GM19238 (cell line): ENCODE measurements around the gene ERGIC3.

ENCODE experiments used
- DNase-seq: peaks from one replicate; pipeline ENCODE4 v3.0.0; 2011; ENCODE audit warnings: low spot score; ENCODE audit not compliant: insufficient read length

The ERGIC3 gene

DNA sequence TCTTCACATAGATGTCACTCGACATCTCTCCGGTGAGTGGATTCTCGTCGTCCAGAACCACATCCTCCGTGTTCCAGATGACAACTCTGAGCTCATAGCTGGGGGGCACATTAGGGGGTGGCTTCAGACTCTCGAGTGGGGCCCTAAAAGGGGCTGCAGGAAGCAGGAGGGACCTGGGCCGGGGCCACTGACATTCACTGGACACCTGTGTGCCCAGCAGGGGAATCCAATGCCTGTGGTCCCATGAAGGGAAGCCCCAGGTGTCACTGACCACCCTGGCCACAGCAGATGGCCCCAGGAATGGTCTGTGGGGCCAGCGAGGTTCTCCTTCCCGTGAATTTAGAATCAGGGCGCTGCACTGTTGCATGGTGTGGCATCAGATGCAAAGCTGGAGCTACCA is 18.7 kb downstream of the ERGIC3 start:
- DNase-seq, result no peak

DNA sequence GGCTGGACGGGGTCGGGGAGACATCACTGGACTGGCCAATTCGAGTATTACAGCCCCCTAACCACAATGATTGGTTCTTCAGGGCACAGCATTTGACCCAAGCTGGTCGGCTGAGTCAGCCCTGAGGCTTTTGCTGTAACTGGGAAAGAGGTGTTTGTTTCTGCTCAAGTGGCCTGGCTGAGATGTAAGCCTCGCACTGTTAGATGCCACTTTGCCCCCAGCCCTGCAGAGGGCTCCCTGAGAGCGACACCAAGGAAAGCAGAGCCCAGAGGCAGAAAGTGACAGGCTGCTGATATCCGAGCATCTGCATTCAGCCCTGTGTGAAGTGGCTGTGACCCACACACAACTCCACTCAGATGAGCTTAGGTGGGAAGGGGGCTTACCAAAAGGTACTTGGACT is 19.4 kb downstream of the ERGIC3 start:
- DNase-seq, result no peak

DNA sequence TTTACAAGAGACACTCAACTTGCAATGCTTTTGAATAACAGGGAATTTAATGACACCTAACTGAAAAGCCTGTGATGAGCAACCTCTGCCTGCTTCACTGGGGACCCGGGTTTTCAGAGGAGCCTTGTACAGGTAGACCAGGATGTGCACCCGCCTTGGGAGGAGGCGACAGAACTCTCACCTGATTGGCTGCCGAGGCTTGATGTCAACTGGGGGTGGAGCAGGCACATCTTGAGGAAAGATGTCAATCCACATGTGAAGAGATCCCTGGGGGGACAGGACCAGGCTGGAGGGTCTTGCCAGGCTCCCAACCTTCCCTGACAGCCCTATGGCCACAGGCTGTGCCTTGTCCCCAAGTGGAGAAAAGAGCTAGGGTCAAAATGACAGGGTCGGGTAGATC is 19.8 kb downstream of the ERGIC3 start:
- no peak for DNase-seq

DNA sequence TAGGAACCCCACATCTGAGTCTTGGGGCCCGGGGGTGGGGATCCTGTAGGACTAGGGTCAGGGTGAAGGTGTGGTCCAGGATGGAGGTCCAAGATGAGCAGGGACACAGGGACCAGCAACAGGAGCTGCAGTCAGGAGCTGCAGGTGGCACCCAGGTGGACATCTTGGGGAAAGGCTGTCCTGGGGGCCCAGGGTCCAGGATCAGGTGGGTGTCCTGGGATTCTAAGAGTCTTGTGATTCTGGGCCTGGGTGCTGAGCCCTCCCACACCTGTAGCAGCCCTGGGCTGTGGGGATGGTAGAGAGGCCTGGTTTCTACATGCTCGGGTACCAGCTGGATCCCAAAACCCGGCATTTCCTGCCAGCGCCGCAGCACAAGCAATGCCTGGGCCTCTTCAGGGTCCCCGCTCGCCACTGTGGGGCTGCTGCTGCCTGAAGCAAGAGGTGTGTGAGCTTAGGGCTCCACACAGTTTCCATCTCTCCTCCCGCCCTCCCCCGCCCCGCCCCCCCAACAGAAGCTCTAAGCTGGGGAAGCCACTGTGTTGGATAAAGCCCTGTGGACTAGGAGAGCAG is 20.7 kb downstream of the ERGIC3 start:
- DNase-seq, result no peak

DNA sequence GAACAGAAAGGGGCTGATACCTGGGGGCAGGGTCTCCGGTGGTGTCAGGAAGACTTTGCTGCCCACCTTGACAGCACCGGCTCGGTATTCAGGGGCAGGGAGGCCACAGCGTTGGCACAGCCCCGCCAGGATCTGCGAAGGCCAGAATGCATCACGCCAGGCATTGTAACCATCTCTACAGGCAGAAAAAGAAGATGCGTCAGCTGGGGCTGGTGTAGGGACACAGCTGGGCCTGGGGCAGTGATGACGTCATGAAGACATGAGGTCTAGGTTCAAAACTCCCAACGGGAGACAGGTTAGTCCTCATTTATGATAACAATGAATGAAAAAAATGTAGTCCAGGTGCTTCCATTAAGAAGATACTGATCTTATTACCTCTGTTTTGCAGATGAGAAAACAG is 22.0 kb downstream of the ERGIC3 start:
- DNase-seq, result no peak

DNA sequence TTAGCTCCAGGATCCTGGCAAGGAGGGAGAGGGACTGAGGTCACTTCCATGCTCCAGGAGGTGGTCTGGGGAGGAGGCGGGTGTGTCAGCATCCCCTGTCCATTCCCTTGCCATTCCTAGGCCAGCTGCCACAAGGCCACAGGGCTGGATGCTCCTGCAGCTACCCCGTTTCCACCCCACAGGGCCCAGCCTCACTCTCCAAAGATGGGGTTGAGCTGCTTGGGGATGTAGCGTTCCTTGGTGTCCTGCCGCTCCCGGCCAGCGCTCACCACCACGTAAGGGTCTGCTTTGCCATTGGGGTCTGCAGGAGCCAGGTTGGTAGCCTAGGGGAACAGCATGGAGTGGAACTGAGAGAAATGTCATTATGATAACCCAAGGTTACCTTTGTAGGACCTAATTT is 23.0 kb downstream of the ERGIC3 start:
- DNase-seq, result no peak

DNA sequence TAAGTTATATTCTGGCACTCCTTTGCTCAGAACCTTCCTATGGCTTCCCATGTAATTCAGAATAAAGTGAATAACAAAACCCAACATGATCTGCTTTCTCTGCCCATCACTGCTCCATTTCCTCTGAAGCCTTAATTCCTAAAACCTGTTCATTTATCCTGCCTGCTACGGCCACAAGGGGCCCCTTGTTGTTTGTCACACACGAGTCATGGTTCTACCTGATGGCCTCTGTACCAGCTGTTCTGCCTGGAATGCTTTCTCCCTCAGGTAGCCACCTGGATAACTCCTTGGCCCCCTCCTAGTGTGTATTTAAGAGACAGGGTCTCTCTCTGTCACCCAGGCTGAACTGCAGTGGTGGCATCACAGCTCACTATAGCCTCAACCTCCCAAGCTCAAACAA is 26.8 kb downstream of the ERGIC3 start:
- no peak for DNase-seq

DNA sequence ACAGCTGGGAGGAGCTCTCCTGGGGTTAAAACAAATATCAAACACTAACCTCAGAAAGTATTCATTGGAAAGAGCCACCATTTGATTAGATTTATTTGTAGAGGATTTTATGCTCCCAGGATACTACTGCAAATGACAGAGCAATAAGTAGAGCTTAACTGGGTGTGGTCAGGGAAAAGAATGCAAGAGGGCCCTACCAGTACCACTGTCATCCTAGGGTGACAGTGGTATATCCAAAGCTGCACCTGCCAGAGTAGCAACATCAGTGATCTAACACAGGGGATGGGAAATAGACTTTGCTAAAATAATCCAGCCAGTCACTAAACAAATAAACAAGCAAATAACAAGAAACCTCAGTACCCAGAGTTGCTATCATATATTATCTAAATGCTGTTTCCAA is 29.7 kb downstream of the ERGIC3 start:
- DNase-seq, result no peak

DNA sequence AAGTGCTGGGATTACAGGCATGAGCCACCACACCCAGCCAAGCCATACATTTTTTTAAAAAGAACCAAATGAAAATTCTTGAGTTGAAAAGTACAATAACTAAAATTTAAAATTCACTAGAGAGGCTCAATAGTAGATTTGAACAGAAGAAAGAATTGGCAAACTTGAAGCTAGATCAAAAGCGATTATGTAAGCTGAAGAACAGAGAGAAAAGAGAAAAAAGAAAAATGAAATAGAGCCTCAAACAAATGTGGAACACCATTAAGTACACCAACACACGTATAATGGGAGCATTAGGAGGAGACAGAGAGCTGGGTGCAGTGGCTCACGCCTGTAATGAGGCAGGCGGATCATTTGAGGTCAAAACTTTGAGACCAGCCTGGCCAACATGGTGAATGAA is 31.0 kb downstream of the ERGIC3 start:
- DNase-seq, result no peak

DNA sequence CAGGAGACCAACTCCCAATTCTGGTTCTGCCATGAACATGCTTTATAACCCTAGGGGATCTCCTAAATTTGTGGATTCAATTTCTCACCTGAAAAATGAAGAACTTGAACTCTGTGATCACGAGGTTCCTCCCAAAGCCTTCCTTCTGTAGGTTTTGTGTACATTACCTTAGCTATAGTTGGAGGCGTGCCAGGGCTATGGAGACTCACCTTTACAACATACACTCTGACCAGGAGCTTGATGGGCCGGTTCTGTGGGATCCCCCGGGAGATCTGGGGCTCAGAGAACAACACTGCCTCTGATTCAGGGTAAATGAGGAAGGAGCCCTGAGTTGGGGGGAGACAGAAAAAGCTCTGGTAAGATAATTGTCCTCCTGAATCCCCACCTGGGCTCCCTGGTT is 34.1 kb downstream of the ERGIC3 start:
- DNase-seq, result no peak

DNA sequence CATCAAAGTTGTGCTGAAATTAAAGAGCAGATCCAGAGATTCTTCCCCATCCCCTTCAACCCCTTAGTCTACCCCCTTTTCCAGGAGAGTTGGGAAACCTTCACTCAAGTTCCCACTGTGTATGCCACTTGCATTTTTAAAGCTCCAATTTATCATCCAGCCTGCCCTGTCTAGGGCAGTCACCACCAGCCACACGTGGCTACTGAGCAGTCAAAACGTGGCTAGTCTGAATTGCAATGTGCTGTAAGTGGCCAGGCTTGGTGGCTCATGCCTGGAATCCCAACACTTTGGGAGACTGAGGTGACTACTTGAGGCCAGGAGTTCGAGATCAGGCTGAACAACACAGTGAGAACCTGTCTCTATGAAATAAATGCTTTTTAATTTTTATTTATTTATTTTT is 34.9 kb downstream of the ERGIC3 start:
- DNase-seq, result no peak

DNA sequence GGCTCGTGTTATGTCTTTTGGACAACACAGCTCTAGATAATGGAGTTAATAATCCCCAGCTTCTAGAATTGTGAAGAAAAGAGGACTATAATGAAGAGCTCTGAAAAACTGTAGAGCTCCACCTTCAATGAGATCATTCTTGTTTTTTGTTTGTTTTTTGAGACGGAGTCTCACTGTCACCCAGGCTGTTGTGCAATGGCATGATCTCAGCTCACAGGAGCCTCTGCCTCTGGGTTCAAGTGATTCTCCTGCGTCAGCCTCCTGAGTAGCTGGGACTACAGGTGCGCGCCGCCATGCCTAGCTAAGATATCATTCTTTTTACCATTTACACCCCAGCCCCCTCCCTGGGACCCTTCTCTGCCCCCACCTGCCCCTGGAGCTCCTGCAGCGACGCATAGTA is 36.6 kb downstream of the ERGIC3 start:
- DNase-seq, result no peak

DNA sequence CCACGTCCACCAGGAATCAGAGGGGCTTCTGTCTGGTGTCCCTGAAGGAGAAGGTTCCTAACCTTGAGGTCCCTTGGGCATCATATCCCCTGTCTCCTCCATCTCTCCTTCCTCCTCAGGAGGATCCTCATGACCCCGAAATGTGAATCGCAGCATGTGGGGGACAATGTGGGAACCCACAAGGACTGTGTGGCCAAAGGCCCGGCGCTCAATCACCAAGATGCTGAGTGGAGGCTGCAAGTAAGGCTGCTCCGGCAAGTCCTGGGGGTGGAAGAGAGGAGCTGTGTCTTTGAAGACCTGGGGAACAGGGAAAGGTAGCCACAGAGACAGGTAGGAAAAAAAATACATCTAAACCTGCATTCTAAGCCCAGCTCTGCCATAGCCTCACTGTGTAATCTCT is 37.3 kb downstream of the ERGIC3 start:
- DNase-seq, result no peak

DNA sequence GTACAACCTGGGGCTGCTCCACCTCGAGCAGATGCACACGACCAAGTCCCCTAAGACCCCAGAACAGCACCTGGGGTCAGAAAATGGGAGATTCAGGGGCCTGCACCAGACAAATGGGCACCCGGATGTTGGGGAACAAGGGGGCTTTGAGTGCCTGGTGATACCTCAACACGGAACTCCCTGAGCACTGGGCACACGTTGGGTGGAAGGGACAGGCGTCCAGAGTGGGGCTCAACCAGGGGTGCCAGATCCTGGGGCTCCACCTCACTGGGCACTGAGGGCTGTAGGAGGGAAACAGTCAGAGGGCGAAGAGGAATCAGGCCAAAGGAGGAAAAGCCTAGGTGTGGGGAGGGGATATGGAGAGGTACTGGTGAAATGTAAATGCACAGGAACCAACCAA is 40.3 kb downstream of the ERGIC3 start:
- DNase-seq, result no peak

DNA sequence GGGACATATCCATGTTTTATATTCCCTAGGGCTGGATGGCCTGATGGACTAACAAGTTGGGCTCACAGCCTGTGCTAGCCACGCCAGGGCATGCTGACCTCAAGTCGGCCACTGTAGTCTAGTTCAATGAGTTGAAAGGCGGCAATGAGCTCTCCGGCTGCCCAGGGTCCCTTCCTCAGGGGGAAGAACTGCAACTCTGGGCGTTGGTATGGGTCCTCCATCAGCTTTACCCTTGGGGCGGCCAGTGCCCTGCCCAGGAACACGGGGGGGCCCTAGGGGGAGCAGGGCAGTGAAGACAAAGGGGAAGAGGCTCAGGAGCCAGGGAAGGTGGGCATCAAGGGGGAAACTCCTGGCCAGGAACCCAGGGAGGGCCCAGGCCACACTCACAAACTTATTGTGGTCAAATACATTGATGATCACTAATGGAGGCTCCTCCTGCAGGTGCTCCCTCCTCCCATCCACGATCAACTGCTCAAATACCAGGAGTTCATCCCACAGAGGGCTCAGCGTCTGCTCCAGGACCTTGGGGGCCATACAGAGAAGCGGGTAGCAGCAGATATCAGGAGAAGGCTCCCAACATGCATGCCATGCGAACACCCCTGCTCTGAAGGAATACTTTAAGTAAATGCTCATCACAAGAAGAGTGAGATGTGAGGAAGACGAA is 41.0 kb downstream of the ERGIC3 start:
- DNase-seq, result no peak

DNA sequence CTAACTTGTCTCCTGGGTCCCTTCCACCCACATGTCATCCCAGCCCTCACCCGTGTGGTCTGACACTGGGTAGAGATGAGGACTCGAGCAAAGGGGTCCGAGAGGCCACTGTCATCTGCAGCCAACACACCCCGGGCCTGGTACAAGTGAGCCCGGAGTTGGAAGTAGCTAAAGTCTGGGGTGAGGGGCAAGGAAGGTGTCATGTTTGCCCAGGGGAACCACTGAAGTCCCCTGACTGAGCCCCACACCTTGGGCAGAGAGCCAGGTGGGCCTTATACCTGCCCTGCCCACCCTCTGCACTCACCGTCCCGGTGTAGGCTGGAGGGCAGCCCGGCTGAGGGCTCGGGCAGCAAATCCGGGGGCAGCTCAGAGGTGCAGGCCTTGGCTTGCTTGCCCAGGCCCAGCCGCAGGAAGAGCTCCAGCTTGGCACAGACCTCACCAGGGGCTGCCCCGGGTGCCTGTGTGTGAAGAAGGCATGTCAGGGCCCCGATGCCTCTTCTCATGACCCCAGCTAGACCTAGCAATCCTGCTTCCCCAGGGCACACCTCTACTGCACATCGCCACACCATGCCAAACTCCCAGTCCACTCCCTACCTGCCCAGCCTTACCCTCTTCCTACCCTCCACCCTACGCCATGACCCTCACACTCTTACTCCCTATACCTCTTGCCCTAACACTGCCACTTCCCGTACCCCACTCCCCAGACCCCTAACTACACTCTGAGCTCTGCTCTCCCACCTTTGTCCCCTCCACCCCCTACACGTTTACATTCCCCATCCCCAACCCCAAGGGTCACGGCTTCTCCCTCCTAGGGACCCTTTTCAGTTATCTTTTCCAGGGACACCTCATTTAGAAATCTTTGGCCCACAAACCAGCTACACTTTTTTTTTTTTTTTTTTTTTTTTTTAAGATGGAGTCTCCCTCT is 42.0 kb downstream of the ERGIC3 start:
- no peak for DNase-seq

DNA sequence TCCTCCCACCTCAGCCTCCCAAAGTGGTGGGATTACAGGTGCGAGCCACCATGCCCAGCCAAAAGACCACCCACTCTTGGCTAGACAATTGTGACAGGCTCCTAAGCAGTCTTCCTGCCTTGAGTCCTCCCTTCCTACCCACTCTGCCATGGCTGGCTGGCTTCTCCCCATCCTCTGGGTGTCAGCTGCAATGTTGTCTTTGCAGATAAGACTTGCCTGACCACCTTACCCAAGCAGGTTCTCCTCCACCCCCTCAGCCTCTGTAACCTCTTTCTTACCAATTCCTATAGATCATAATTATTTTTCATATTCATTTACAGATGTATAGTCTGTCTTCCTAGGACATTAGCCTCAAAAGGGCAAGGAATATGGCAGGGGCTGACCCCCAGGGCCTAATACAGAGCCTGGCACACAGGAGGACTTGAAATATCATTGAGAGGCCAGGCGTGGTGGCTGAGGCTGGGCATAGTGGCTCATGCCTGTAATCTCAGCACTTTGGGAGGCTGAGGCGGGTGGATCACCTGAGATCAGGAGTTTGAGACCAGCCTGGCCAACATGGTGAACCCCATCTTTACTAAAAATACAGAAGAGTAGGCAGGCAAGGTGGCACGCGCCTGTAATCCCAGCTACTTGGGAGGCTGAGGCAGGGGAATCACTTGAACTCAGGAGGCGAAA is 45.0 kb downstream of the ERGIC3 start:
- DNase-seq, result no peak

DNA sequence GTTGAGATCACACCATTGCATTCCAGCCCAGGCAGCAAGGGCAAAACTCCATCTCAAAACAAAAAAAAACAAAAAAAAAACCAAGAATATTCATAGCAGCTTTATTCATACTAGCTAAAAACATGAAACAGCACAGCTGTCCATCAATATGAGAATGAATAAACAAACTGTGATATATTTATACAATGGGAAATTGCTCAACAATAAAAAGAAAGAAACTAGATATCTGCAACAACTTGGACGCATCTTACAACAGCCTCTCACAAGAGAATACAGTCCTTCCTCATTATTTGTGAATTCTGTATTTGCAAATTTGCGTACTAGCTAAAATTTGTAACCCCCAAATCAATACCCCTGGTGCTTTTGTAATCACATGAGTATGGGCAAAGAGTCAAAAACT is 45.6 kb downstream of the ERGIC3 start:
- no peak for DNase-seq

DNA sequence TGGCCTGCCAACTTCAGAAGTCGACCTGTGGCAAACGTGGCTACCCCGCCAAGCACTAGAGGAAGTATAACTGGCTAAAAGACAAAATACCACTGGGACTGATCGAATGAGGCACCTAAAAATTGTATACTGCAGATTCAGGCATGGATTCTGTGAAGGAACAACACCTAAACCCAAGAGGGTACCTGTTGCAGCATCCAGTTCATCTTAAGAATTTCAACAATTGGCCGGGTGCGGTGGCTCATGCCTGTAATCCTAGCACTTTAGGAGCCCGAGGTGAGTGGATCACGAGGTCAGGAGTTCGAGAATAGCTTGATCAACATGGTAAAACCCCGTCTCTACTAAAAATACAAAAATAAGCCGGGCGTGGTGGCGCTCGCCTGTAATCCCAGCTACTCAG is 46.5 kb downstream of the ERGIC3 start:
- no peak for DNase-seq

DNA sequence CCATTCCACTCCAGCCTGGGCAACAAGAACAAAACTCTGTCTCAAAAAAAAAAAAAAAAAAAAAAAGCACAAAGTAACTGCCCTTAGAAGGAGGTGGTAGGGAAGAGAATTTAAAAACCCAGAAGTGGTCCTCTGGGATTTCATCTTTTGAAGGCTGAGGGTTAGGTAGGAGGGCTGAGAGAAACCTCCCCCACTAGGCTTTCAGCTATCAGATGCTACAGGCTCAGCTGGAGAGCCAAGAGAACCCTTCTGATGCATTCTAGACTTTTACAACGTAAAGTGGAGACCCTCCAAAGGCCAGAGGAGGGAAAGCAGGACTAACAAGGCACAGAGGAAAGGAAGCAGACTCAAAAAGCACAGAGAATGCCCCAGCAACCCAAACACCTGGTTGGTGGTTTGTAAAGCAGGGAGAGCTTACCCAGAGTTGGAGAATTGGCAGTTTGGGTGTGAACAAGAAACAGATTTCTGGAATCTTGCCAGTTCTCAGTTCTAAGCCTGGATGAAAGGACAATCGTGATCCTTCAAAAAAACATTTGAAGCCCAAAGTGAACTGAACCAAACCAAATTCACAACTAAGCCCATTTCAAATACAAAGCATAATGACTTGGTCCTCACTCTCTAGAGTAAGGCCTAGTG is 50.6 kb downstream of the ERGIC3 start:
- DNase-seq, result no peak

DNA sequence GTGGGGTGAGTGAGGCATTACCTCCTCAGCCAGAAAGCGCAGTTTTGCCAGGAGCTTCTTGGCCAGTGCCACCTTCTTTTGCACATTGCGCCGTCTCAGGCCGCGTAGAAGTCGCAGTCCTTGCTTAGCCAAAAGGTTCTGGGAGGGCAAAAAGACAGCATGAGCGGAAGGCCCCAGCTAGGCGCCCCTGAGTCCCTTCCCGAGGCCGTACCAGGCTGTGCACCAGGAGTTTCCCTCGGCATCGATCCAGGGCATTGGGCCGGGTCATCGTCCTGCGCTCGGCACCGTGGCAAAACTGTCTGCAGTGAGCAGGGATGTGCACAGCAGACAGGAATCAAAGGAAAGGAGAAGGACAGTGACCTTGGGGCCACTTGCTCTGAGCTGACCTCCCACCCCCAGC is 53.6 kb downstream of the ERGIC3 start:
- no peak for DNase-seq

DNA sequence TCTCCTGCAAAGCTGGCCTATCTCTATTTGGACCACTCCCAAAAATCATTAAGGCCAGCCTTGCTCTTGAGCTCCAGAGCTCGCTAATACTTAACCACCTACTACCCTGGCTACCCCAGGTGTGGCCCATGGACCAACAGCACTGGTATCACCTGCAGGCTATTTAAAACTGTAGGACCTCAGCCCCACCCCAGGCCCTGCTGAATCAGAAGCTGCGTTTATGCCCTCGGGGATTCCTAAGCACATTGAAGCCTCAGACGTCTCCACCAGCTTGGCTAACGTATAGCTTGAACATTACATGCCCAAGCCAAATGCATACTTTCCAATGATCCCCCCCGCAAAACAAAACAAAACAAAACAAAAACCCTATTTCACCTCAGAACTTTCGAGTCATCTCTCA is 54.0 kb downstream of the ERGIC3 start:
- no peak for DNase-seq
